OCI-LY3 (cell line): Measurements from ENCODE around the gene PID1.

Experiments used
- EZH2phosphoT487 ChIP-seq: fragments of 200-600 bp; shearing (Covaris generic); IDR thresholded peaks from 2 replicates; pipeline ENCODE4 v1.6.1; 2018; ENCODE audit warnings: antibody characterized with exemption, mixed run types, low read depth
- TF ChIP-seq, protein P1 (sequence below): fragments of 200-600, 300-600 bp; sonication (generic); IDR thresholded peaks from 2 replicates; pipeline ENCODE4 v1.5.1; 2014; ENCODE audit warnings: antibody characterized with exemption, low read length, low read depth

DNA sequence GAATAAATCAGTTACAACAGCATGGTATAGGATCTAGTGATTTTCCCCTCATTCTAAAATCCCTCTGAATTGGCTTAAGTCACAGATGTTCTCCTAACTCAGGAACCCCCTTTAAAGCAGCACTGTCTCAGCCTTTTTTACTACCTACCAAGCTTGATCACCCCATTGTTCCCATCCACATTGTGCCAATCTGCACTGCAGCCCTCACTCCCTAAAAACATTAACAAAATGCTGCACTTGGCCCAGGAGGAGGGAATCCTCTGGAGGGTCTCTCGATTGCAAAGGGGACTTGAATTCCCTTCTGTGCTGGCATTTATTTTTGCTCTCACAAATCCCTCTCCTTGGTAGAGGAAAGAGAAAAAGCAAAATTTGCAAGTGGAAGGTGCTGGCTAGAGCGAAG is 223.0 kb downstream of the PID1 start:
- TF ChIP-seq, protein P1, sequence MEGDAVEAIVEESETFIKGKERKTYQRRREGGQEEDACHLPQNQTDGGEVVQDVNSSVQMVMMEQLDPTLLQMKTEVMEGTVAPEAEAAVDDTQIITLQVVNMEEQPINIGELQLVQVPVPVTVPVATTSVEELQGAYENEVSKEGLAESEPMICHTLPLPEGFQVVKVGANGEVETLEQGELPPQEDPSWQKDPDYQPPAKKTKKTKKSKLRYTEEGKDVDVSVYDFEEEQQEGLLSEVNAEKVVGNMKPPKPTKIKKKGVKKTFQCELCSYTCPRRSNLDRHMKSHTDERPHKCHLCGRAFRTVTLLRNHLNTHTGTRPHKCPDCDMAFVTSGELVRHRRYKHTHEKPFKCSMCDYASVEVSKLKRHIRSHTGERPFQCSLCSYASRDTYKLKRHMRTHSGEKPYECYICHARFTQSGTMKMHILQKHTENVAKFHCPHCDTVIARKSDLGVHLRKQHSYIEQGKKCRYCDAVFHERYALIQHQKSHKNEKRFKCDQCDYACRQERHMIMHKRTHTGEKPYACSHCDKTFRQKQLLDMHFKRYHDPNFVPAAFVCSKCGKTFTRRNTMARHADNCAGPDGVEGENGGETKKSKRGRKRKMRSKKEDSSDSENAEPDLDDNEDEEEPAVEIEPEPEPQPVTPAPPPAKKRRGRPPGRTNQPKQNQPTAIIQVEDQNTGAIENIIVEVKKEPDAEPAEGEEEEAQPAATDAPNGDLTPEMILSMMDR = no peak
- TF ChIP-seq EZH2phosphoT487 = no peak
